NCI-H187 (cell line): ENCODE measurements around the gene ZNF548.
"Not testable (repeated sequence)": the region's sequence is repeated elsewhere in the genome, so short reads cannot be mapped to it uniquely, and the experiment has no call there.

Source experiments
- DNase-seq, 2 experiments: peaks; one replicate each; lab custom pipeline; 2025; lab: John Stamatoyannopoulos, UW

The ZNF548 gene

DNA sequence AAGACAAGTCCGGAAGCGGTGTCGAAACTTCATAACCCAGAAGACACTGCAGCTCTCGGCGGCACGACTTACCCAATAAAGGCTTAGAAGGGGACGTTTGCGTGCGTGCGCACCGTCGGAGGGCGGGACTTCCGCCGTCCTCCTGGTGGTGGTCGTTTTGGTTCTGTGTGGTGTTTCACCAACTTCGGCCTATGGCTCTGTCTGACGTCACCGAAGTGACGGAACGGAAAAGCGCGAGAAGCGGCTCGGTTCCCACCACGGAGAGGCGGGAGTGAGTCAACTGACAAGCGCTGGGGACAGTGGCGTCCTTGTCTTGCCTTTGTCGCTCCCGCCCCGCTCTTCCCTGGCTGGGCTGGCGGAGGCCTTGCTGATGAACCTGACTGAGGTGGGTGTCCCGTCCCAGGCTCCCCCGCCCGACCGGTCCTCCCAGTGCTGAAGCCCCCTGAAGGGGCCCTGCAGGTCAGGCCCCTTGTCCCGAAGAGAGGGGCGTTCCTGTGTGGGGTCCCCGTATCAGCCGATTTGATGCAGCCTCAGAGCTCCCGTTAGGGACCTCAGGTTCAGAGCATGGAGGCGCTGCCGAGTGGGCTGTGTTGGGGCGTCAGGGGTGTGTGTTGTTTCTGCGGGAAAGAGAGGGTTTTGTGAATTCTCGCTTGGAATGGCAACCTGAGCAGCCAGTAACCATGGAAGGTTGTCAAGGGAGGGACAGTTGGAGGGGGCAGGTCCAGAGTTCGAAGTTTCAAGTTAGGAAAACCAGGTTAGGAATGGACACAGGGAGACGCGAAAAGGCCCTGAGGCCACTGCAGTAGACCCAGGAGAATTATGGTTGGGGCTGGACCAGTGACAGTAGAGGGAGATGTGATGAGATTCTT lies at the start of gene ZNF548:
Gene ZNF548 (plus strand): TSS at position 125 of the 869 bp plus-strand sequence. CDS start 246 bp downstream, at position 371.
- DNase-seq, result peak; percentile 92

- no peak for DNase-seq
These were observed 47.1 kb upstream of the ZNF548 start for GRCh38 chr19:57342582-57342981.

- no peak for DNase-seq
These were observed 41.5 kb upstream of the ZNF548 start for GRCh38 chr19:57348136-57348535.

GRCh38 chr19:57350877-57351805 lies 38.5 kb upstream of the ZNF548 start, which contains the start of gene ZNF304:
TSS of gene ZNF304 (plus strand) at chr19:57351271. CDS start at chr19:57351665, 394 bp downstream.
- peak; percentile 79 to 87 for DNase-seq

- DNase-seq, result no peak
These were observed 37.8 kb upstream of the ZNF548 start for GRCh38 chr19:57351867-57352266.

DNA sequence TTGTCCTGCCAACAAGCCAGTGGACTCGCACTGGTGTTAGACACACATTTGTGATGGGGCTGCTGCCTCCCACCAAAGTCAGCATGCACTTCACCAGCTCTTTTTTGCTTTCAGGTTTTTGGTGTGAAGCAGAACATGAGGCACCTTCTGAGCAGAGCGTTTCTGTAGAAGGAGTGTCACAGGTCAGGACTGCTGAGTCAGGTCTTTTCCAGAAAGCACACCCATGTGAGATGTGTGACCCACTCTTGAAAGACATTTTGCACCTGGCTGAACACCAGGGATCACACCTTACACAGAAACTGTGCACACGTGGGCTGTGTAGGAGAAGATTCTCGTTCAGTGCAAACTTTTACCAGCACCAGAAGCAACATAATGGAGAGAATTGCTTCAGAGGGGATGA lies 33.7 kb upstream of the ZNF548 start:
- no peak for DNase-seq

GRCh38 chr19:57357406-57357805 lies 32.2 kb upstream of the ZNF548 start:
- no peak for DNase-seq

DNA sequence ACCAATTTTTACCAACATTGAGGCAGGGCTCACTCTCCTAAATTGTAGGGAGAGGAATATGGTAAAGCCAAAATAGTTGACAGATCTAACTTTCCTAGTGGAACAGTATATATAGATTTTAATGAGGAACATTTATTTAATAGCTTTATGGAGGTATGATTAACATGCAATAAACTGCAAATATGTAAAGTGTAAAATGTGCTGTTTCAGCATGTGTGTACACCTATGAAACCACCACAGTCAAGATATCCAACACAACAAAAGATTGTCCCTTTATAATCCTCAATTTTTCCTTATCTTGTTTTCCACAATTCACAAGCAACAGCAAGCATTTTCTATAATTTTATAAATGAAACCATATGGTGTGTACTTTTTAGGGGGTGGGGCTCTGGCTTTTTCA lies 30.4 kb upstream of the ZNF548 start:
- DNase-seq, result no peak

DNA sequence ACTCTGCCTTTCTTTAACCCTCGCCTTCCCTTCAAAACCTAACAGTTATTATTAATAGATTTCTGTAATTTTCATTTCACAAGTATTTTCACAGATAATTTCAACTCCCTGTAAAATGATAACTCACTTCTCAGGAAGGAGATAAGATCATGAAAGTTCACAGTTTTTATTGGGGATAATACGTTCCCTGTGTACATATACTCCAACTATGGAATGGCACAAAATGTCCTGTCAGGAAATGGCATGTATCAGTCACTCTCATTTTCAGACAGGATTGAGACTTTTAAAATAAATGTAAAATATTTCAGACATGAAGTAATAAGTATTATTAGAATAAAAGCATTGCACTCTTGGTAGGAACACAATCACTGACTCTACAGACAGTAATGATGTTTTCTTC lies 27.2 kb upstream of the ZNF548 start:
- DNase-seq, result no peak

DNA sequence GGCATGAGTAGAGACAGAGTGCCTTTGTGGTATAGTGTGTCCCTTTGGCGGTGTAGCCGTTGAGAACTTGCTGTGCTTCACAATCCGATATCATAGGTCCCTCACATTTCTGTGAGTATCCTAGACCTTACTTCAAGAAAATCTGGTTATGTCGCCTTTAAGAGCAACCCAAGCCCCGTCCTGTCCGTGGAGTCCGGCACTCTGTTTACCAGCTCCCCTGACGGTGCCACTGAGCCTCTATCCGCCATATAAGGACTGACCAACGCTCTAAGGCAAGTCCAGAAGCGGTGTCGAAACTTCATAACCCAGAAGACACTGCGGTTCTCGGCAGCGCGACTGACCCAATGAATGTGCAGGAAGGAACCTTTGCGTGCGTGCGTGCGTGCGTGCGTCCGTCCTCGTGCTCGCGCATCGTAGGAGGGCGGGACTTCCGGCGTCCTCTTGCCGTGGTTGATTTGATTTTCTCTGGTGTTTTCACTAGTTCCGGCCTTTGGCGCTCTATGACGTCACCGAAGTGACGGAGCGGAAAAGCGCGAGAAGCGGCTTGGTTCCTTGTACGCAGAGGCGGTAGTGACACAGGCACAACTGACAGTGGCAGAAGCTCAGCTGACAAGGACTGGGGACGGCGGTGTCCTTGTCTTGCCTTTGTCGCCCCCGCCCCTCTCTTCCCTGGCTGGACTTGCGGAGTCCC lies 26.5 kb upstream of the ZNF548 start, which contains the start of the genes TRAPPC2B and ZNF547:
Gene TRAPPC2B (plus strand): TSS at position 555 of the 691 bp plus-strand sequence. CDS start 1,283 bp downstream, outside the sequence.
Gene ZNF547 (plus strand): TSS at position 555 of the 691 bp plus-strand sequence. CDS start 5,005 bp downstream, outside the sequence.
- DNase-seq, result peak; percentile 97 to 98

- DNase-seq, result no peak
These were observed 25.9 kb upstream of the ZNF548 start for GRCh38 chr19:57363688-57364181.

GRCh38 chr19:57366776-57367175 lies 22.9 kb upstream of the ZNF548 start:
- no peak for DNase-seq

DNA sequence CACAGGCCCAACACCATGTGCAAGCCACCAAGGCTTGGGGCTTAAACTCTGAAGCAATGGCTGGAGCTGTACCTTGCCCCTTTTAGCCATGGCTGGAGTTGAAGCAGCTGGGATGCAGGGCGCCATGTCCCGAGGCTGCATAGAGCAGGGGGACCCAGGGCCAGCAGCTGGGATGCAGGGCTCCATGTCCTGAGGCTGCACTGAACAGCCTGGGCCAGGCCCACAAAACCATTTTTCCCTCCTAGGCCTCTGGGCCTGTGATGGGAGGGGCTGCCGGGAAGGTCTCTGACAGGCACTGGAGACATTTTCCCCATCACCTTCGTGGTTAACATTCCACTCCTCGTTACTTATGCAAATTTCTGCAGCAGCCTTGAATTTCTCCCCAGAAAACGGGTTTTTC lies 15.5 kb upstream of the ZNF548 start:
- no peak for DNase-seq

GRCh38 chr19:57374647-57375046 lies 15.0 kb upstream of the ZNF548 start:
- not testable (repeated sequence) for DNase-seq

GRCh38 chr19:57376151-57376550 lies 13.5 kb upstream of the ZNF548 start:
- DNase-seq, result no peak

DNA sequence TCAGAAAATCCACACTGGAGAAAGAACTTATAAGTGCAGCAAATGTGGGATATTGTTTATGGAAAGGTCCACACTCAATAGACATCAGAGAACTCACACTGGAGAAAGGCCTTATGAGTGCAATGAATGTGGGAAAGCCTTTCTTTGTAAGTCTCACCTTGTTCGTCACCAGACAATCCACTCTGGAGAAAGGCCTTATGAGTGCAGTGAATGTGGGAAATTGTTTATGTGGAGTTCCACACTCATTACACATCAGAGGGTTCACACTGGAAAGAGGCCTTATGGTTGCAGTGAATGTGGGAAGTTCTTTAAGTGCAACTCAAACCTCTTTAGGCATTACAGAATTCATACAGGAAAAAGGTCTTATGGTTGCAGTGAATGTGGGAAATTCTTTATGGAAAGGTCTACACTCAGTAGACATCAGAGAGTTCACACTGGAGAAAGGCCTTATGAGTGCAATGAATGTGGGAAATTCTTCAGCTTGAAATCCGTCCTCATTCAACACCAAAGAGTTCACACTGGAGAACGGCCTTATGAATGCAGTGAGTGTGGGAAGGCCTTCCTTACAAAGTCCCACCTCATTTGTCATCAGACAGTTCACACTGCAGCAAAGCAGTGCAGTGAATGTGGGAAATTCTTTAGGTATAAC lies 12.0 kb upstream of the ZNF548 start:
- DNase-seq, result no peak

GRCh38 chr19:57380923-57381322 lies 8.7 kb upstream of the ZNF548 start:
- DNase-seq, result no peak

- DNase-seq, result no peak
These were observed 6.7 kb upstream of the ZNF548 start for GRCh38 chr19:57382806-57383488.

DNA sequence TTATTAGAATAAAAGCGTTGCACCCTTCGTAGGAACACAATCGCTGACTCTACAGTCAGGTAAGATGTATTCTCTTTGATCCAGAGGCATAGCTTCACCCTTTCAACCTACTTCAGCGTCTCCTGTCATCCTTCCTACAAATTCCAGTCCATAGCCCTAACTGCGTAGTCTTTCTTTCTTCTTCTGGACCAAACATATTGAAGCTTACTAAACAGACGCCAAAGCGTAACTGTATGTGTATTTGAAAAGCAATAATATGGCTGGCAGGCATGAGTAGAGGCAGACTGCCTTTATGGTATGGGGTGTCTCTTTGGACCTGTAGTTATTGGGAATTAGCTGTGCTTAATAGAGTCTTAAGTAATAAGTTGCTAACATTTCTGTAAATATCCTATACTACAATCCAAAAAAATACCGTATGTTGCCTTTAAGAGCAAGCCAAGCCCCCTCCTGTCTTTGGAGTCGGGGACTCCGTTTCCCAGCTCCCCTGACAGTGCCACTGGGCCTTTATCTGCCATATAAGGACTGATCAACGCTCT lies 392 bp upstream of the ZNF548 start:
- no peak for DNase-seq

GRCh38 chr19:57395710-57396109 lies 6.1 kb downstream of the ZNF548 start:
- DNase-seq, result no peak
